ENCODE measurements around the gene IL37. TPM values are rescaled to one million over a fixed set of nuclear protein-coding genes. Genes with fewer than 3 reads are reported as not detected.

The IL37 gene
- total and polyA plus RNA-seq, 12 donors, result 0.33 TPM; not detected in 11

DNA sequence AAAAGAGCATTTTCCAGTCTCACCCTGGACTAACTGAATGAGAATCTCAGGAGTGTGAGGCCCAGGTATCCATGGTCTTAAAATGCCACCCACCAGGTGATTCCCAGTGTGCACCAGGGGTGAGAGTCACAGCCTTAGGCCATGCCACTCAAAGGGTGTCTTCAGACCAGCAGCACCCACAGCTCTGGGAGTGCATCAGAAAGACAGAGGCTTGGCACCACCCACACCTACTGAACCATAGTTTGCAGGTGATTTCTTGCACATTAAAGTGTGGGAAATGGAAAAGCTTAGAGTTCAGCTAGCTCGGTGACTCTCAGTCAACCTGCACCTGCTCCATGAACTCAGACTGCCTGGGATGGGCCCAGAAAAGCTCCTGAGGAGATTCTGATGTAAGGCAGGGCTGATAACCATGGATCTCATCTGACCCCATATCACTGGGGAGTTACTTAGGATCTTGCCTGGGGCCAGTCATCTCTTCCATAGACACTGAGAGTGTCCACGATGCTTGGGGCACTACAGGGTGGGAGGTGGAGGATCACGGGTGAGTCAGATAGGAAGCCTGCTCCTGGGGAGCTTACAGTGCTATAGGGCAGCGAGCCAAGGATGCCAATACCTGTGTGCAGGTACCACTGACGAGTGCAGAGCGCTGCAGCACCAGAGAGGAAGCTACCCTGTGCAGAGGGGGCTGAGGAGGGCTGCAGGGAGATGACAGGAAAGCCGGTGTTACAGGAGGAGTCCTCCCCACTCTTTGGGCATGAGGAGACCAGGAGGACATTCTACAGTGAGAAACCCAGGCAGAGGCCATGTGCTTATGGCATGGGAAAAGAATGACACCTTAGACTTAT lies 4.6 kb downstream of the IL37 start:
- no peak for TF ChIP-seq POLR2A (IDR thresholded peaks at IDR 0.05)
- TF ChIP-seq, protein P1, sequence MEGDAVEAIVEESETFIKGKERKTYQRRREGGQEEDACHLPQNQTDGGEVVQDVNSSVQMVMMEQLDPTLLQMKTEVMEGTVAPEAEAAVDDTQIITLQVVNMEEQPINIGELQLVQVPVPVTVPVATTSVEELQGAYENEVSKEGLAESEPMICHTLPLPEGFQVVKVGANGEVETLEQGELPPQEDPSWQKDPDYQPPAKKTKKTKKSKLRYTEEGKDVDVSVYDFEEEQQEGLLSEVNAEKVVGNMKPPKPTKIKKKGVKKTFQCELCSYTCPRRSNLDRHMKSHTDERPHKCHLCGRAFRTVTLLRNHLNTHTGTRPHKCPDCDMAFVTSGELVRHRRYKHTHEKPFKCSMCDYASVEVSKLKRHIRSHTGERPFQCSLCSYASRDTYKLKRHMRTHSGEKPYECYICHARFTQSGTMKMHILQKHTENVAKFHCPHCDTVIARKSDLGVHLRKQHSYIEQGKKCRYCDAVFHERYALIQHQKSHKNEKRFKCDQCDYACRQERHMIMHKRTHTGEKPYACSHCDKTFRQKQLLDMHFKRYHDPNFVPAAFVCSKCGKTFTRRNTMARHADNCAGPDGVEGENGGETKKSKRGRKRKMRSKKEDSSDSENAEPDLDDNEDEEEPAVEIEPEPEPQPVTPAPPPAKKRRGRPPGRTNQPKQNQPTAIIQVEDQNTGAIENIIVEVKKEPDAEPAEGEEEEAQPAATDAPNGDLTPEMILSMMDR (IDR thresholded peaks at IDR 0.05), result no peak
- Histone ChIP-seq H3K9me3 (replicated peaks in 1 of 3) (no peaks in the 10 kb centered on the region), H3K27me3 (no peaks in the 10 kb centered on the region), H3K36me3 (replicated peaks in 1 of 2) (no peaks in the 10 kb centered on the region), H3K27ac (no peak overlapping the region), H3K4me3 (no peak overlapping the region), H3K4me1 (replicated peaks in 1 of 2) (no peaks in the 10 kb centered on the region)
- DNase-seq, result no peak
- intact Hi-C loops (cut with DNase I), result no loop called here
- WGBS, 4 donors, result 77 to 92% (median 81%) methylated on average over 5 to 7 of the region's 7 CpGs

DNA sequence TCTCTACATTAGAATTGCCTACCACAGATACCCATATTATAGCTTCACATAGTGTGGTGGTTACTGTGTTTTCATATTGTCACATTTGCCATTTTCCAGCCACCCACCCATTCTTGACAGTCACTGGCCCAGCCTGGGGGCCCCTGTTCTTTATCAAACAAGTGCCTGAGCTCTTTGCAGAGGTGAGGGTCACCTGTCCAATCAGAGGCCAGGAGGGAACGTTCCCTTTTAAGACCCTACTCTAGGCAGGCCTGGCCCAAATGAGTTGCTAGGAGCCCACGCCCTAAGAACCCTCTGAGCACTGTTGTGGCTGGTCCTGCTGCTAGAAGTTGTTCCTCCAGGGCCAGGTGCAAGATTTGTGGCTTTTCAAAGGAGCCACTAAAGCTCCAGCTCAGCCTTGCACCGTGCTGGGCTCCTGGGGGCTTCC lies 5.2 kb downstream of the IL37 start:
- no peak overlapping the region for H3K27ac ChIP-seq
- no peaks in the 10 kb centered on the region for H3K4me1 ChIP-seq (replicated peaks in 1 of 2)
- no peak for TF ChIP-seq POLR2A (IDR thresholded peaks at IDR 0.05)
- TF ChIP-seq, protein P1 (IDR thresholded peaks at IDR 0.05), result no peak
- 43 to 76% (median 53%) methylated on average over 1 to 3 of the region's 3 CpGs for WGBS, 4 donors
- no peak for DNase-seq
- H3K9me3 ChIP-seq (replicated peaks in 1 of 3), result no peaks in the 10 kb centered on the region
- intact Hi-C loops (cut with DNase I), result no loop called here
- no peaks in the 10 kb centered on the region for H3K27me3 ChIP-seq
- no peaks in the 10 kb centered on the region for H3K36me3 ChIP-seq (replicated peaks in 1 of 2)
- H3K4me3 ChIP-seq, result no peak overlapping the region

DNA sequence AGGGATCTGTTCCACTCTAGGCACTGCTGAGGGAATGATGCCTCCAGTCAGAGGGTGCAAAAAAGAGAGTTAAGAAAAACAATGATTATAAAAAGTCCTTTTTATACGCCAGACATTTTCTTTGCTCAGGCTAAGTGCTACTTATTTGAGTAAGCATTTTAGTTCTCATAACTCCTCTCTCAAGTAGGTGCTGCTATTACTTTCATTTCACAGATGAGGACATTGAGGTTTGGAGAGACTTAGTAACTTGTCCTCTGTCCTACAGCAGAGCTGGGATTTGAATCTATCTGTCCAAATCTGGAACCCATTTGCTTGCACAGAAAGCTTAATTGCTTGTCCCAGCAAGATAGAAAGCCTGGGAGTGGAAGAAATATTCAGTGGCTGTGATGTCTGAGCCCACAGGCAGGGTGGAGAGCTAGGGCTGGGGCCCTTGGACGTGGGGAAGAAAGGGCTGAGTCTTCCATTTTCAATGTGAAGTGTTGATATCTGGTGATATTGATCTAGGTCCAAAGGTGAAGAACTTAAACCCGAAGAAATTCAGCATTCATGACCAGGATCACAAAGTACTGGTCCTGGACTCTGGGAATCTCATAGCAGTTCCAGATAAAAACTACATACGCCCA lies 5.8 kb downstream of the IL37 start:
- intact Hi-C loops (cut with DNase I), result no loop called here
- DNase-seq, result no peak
- WGBS, 4 donors, result 85 to 90% (median 87%) methylated on average over 4 of the region's 4 CpGs
- TF ChIP-seq, protein P1 (IDR thresholded peaks at IDR 0.05), result no peak
- TF ChIP-seq POLR2A (IDR thresholded peaks at IDR 0.05), result no peak
- Histone ChIP-seq H3K27ac (no peak overlapping the region), H3K36me3 (replicated peaks in 1 of 2) (no peaks in the 10 kb centered on the region), H3K4me3 (no peak overlapping the region), H3K4me1 (replicated peaks in 1 of 2) (no peaks in the 10 kb centered on the region), H3K27me3 (no peaks in the 10 kb centered on the region), H3K9me3 (replicated peaks in 1 of 3) (no peaks in the 10 kb centered on the region)

DNA sequence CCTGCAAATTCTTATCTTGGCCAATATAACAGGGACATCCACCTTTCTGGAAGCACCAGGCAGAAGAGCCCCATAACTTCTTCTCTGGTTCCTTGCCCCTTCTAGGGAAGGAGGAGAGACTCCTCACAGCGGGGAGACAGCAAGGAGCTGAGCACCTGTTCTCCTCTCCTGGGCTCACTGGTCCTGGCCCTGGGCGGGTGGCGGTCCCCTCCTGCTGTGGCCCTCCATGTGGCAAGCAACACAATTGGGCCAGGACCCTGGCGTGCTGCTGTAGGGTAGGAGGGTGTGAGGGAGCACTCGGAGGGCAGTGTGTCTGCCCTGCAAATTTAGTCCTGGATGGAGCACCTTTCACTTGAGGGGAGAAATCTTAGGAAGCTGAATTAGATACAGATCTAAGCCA lies 6.9 kb downstream of the IL37 start:
- TF ChIP-seq, protein P1 (IDR thresholded peaks at IDR 0.05), result no peak
- TF ChIP-seq POLR2A (IDR thresholded peaks at IDR 0.05), result no peak
- H3K36me3 ChIP-seq (replicated peaks in 1 of 2), result no peaks in the 10 kb centered on the region
- intact Hi-C loops (cut with DNase I), result no loop called here
- H3K27me3 ChIP-seq, result no peaks in the 10 kb centered on the region
- H3K4me1 ChIP-seq (replicated peaks in 1 of 2), result no peaks in the 10 kb centered on the region
- DNase-seq, result no peak
- 87 to 96% (median 88%) methylated on average over 5 of the region's 5 CpGs for WGBS, 4 donors
- no peaks in the 10 kb centered on the region for H3K9me3 ChIP-seq (replicated peaks in 1 of 3)
- no peak overlapping the region for H3K27ac ChIP-seq
- H3K4me3 ChIP-seq, result no peak overlapping the region

All from adrenal gland (tissue), 12 donors.